ENCODE data around the gene BCAS4.
"Not testable (repeated sequence)": the region's sequence is repeated elsewhere in the genome, so short reads cannot be mapped to it uniquely, and the experiment has no call there.

GRCh38 chr20:50766955-50767809 is 27.7 kb upstream of the BCAS4 start:
- TF ChIP-seq POLR2A, POLR2AphosphoS5 (IDR thresholded peaks at IDR 0.05): not testable (repeated sequence)
